Inflammatory macrophage (primary cell): ENCODE data around the gene CHRNA3.

Experiments used
- DNase-seq, 2 donors: peaks; one replicate each; pipeline ENCODE4 v3.0.0-alpha.2; 2020 to 2022
- total RNA-seq, 18 experiments: gene quantifications; one replicate each; lab custom pipeline; 2026; ENCODE audit warnings: mixed read lengths in 6 of 18, inconsistent platforms in 2 of 18; lab: John Stamatoyannopoulos, UW

Gene CHRNA3
- total RNA-seq, result 0 to 0.63 (median 0.16) reads per million in 18 experiments

GRCh38 chr15:78620527-78621421 lies at the start of gene CHRNA3:
Gene CHRNA3 (minus strand): TSS chr15:78620996. CDS start chr15:78620794, 202 bp downstream.
- DNase-seq, result no peak

GRCh38 chr15:78668987-78669386 lies 48.2 kb upstream of the CHRNA3 start:
- DNase-seq, result no peak

- DNase-seq, result no peak
Measured at GRCh38 chr15:78667578-78668236, 46.9 kb upstream of the CHRNA3 start.

- no peak for DNase-seq
Measured at GRCh38 chr15:78666010-78666409, 45.2 kb upstream of the CHRNA3 start.

GRCh38 chr15:78663703-78664102 lies 42.9 kb upstream of the CHRNA3 start:
- DNase-seq, result no peak

GRCh38 chr15:78662028-78662427 lies 41.2 kb upstream of the CHRNA3 start:
- no peak for DNase-seq

GRCh38 chr15:78661001-78661400 lies 40.2 kb upstream of the CHRNA3 start:
- no peak for DNase-seq

GRCh38 chr15:78660584-78660983 lies 39.8 kb upstream of the CHRNA3 start:
- no peak for DNase-seq

GRCh38 chr15:78658823-78659222 lies 38.0 kb upstream of the CHRNA3 start:
- DNase-seq, result no peak

GRCh38 chr15:78654272-78654671 lies 33.5 kb upstream of the CHRNA3 start:
- DNase-seq, result no peak

- DNase-seq, result no peak
Measured at GRCh38 chr15:78651930-78652615, 31.3 kb upstream of the CHRNA3 start.

GRCh38 chr15:78651007-78651406 lies 30.2 kb upstream of the CHRNA3 start:
- no peak for DNase-seq

GRCh38 chr15:78650022-78650421 lies 29.2 kb upstream of the CHRNA3 start:
- no peak for DNase-seq

GRCh38 chr15:78645009-78645408 lies 24.2 kb upstream of the CHRNA3 start:
- DNase-seq, result no peak

GRCh38 chr15:78642331-78642730 lies 21.5 kb upstream of the CHRNA3 start:
- no peak for DNase-seq

- no peak for DNase-seq
Measured at GRCh38 chr15:78641749-78642275, 21.0 kb upstream of the CHRNA3 start.

GRCh38 chr15:78641102-78641748 lies 20.4 kb upstream of the CHRNA3 start, which contains the start of gene CHRNB4:
Gene CHRNB4 (minus strand): TSS chr15:78641210. CDS start chr15:78641133, 77 bp downstream.
- DNase-seq, result no peak

- no peak for DNase-seq
Measured at GRCh38 chr15:78640527-78641101, 19.8 kb upstream of the CHRNA3 start.

- DNase-seq, result peak; percentile 53 to 54
Measured at GRCh38 chr15:78638658-78639314, 18.0 kb upstream of the CHRNA3 start.

- DNase-seq, result no peak
Measured at GRCh38 chr15:78637776-78638435, 17.1 kb upstream of the CHRNA3 start.

GRCh38 chr15:78636378-78636859 lies 15.6 kb upstream of the CHRNA3 start:
- no peak for DNase-seq
